NCI-H2196 treated with DMSO at 0.1 percent for 48 hours (cell line): Measurements from ENCODE around the gene ANO4.
A peak's percentile ranks its signal among the peaks of the same experiment; 100 is the strongest.

Source experiments
- DNase-seq: peaks from one replicate; lab custom pipeline; 2025; ENCODE audit not compliant: unreplicated experiment; lab: John Stamatoyannopoulos, UW

The ANO4 gene

GRCh38 chr12:100801320-100801719, 6.7 kb downstream of the ANO4 start:
- no peak for DNase-seq

DNA sequence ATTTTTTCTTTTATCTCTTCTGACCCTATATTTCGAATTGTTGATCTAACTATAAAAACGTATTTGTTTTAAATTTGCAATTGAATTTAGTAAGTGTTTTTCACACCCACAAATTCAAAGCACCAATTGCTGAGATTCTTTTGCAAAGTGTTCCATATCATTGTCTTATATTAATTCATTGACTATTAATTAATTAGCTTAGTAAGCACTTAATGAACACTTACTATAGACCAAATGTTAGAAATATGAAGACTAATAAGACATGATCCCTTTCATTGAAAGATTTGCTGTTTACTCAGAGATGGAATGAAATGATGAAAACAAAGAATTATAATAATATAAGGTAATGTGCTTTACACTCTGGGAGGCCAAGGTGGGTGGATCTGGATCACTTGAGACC, 14.2 kb downstream of the ANO4 start:
- DNase-seq, result no peak

DNA sequence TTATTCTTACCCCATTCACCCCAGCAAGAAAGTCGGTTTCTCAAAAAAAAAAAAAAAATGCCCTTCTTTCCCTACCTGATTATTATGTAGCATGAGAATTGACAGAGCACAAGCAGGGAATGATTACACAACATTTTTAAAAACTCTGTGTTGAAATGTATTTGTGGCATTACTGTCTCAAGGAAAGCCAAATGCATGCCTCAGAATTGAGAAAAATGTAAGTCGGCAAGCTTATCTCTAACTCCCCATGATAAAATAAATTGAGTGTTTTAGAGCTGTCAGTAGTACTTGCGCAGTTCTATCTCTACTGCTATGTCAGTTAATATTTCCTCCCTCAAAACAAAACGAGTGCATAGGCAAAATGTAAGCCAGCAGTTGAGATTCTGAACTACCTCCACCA, 25.7 kb downstream of the ANO4 start:
- DNase-seq, result no peak

DNA sequence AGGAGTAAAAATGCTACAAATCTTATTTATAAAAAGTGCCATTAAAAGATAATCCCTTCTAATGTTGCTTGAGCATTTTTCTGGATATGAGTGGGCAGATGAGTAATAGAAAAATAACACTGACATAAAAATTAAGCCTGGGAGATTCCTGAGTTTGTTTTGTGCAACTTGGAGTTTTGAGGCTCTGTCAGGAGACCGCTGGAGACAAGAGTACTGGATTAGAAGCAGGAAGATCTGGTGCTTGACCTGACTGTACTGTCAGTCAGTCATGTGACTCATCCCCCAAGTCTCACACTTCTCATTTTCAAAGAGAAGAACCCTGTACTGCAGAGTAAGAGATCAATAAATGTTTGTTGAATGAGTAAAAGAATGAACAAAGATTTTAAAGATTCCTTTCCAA, 29.4 kb downstream of the ANO4 start:
- no peak for DNase-seq

GRCh38 chr12:100824476-100824875, 29.9 kb downstream of the ANO4 start:
- no peak for DNase-seq

DNA sequence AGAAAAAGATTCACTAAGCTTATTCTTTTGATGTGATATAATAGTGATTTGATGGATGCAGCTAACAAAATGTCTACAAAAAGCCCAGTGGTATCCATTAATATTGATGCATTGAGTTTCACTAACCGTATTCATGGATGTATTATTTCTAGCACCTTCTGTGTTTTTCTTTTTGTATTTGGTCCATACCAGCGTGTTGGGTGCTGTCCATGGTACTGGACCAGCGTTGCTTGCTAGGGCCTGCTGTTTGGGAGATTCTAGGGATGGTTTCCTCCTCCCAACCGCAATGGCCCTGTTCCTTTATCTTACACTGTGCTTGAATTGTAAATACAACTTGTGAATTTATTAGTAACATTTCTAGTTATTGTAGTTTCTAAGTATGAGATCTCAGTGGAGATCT, 31.7 kb downstream of the ANO4 start:
- DNase-seq, result no peak

DNA sequence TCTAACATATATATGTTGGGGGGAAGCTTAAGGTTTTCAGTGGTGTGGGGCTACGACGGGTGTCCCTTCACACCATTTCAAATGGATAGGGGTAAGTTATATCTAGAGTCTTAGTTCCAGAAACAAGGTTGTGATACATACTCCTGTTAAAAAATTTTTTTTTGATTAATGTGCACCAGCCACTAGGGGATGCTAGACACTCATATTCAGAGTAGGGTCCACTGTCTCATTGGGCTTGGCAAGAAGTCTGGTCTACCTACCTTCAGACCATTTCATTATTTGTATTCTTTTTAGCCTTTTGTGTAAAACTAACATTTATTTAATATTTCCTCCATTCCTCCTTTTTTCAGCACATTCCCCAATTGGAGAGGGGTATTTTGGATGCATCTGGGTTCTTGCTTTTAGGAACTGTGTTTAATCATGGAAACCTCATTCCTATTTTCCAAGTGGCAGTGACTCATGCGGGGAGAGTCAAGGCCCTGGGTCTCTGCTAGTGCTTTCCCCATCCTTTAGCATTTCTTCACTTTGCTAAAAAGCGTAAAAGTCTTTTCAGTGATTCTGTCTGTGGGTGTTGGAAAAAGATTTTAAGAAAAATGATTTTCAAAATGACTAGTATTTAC, 33.4 kb downstream of the ANO4 start:
- peak; percentile 43 for DNase-seq

DNA sequence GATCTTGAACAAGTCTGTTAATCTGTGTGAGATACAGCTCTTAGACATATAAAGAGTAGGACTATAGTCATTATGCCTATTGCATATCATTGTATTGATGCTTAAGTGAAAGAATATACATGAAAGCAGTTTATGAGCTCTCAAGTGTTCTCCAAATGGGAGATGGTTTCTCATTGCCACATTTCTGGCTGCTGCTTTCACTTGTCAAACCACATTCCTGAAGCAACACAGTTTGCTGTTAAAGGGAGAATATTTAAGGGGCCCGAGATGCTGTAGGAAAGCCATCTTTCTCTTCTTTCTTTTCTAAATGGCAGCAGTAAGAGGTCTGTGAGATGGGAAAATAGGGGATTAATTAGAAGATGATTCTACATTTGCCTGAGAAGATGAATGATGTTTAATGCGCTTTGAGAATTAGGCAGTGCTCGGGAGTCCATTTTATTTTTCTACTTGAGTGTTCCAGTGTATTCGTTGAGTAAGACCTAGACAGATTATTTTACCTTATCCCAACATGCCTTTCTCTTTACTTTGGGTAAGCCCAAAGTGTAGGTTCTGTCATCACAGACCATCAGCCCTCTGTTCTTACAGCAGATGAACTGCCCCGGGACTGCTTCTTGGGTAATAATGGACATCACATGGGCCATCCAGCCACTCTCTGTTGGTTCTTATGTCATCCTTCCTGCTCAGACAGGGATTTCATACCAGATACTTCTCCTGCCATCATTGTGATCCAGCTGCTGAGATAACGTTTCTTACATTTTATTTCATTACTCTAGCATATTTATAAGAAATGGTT, 35.6 kb downstream of the ANO4 start:
- DNase-seq, result no peak

GRCh38 chr12:100833282-100833681, 38.7 kb downstream of the ANO4 start:
- no peak for DNase-seq

GRCh38 chr12:100840748-100841147, 46.2 kb downstream of the ANO4 start:
- DNase-seq, result no peak

GRCh38 chr12:100842156-100842555, 47.6 kb downstream of the ANO4 start:
- DNase-seq, result no peak

GRCh38 chr12:100843061-100843460, 48.5 kb downstream of the ANO4 start:
- DNase-seq, result no peak

GRCh38 chr12:100845095-100845494, 50.5 kb downstream of the ANO4 start:
- no peak for DNase-seq

- DNase-seq, result no peak
Measured at GRCh38 chr12:100851637-100852036, 57.1 kb downstream of the ANO4 start.

DNA sequence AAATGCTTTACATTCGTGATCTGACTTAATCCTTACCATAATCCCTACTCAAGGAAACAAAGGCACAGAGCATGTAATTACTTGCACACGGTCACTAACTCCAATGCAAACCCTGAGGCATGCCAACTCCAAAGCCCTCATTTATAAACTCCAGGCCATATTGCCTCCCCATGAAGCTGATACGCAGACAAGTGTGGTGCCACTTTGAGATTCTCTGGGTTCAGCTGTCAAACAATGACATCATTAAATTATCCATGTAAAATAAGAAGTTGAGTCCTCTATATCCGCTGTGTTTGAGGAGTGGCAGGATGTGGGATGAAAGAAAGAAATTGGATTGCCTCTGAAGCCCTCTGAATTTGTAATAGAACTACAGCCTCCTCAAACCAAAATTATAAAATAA, 62.8 kb downstream of the ANO4 start:
- no peak for DNase-seq

- DNase-seq, result no peak
Measured at GRCh38 chr12:100857971-100858370, 63.4 kb downstream of the ANO4 start.

DNA sequence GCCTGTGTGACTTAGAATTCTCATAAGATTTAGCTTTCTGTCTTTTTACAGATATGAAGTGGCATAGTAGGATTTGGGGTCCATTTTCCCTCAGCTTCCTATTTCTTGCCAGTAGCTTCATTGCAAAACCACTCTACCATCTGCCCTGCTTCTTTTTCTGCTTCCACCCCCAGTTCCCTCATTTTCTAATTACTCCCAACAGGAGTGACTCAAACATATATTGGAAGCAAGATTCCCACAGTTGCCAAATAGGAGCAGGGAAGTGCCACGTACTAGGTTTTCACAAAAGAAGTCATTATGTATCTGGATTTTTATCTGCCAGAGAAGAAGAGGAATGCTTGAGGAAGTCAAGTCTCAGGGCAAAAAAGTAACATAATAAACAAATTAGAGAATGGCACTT, 64.1 kb downstream of the ANO4 start:
- no peak for DNase-seq

- no peak for DNase-seq
Measured at GRCh38 chr12:100859063-100859627, 64.6 kb downstream of the ANO4 start.

DNA sequence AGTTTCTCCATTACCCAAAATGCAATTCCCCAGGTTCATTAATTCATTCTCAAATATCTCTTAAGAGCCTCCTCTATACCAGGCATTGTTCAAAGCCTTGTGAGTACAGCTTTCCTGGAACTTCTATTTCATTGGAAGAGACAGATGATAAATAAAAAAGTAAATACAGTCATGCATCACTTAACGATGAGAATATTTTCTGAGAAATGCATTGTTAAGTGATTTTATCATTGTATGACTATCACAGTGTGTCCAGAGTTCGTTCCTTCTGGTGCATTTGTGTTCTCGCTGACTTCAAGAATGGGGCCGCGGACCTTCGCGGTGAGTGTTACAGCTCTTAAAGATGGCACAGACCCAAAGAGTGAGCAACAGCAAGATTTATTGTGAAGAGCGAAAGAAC, 66.0 kb downstream of the ANO4 start:
- no peak for DNase-seq

GRCh38 chr12:100862676-100863075, 68.1 kb downstream of the ANO4 start:
- DNase-seq, result no peak

DNA sequence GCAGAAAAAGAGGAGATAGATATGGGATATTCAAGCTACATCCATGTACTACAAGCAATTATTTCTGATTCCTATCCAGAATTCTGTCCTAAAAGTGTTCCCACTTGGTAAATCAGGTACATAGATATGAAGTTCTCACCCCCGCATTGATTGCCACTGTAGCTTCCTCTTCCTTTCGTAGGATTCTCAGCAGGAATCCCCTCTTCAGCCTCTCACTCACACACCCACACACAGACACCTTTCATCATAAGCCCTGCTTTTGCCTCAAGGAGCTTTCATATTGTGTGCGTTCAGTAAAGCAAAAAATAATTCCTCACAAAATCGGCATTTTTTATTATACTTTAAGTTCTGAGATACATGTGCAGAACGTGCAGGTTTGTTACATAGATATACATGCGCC, 69.8 kb downstream of the ANO4 start:
- DNase-seq, result no peak

DNA sequence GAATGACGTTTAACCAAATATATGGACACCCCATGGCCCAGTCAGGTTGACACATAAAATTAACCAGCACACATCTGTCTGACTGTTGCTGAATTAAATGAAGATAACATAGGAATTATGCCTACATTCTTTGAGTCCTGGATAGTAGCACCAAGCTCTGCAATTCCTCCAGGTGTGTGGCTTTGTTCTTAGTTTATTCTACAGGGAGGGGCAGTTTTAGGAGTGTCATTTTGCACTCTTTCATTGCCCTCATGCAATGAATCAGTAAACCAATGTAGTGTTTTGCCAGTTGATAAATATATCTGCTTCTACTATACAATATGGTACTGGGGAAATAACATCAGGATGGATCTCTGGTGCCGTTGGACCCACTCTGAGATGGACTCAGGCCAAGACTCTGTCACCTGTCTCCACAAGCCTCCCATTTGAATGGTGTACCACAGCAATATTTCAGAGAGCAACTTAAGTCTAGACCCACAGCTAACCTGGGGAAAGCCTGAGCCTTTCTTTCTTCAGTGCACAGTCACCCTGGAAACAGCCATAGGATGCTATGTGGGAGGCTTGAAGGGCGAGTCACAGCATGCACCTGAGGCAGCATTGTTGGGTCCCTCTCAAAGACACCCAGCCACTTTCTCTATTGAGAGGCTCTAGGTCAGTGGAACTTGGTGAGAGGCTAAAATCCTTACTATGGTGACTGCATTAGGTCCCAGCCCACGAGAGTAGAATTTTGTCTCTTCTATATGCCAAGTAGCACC, 73.2 kb downstream of the ANO4 start:
- no peak for DNase-seq
